GM06990 (cell line): ENCODE measurements around the gene ACP2.

ENCODE experiments used
- DNase-seq: peaks from one replicate; pipeline ENCODE4 v3.0.0-alpha.2; 2011; ENCODE audit not compliant: insufficient read length; ENCODE audit errors: extremely low read depth
- H3K27me3 ChIP-seq: replicated peaks from 2 replicates; pipeline ENCODE4 v1.6.0; 2011; ENCODE audit warnings: low read length; ENCODE audit not compliant: control insufficient read depth, insufficient read depth
- H3K36me3 ChIP-seq: 2 replicates; pipeline ENCODE4 v1.5.1; 2011; ENCODE audit warnings: low read length; ENCODE audit not compliant: control insufficient read depth, insufficient read depth
- H3K4me3 ChIP-seq: replicated peaks from 2 replicates; pipeline ENCODE4 v1.5.1; 2011; ENCODE audit warnings: low read depth, mild to moderate bottlenecking, control low read depth, low read length
- CTCF ChIP-seq: IDR thresholded peaks from 2 replicates; pipeline ENCODE4 v1.5.1; 2011; ENCODE audit warnings: low read length, control low read depth, mild to moderate bottlenecking, inconsistent platforms; ENCODE audit not compliant: insufficient read depth, poor library complexity, severe bottlenecking

Gene ACP2

GRCh38 chr11:47233051-47233450, 15.6 kb downstream of the ACP2 start:
- no peak for DNase-seq
- H3K36me3 ChIP-seq: peaks cover 29% of the 10 kb centered on the region
- no peak for TF ChIP-seq CTCF
- H3K27me3 ChIP-seq: no peaks in the 10 kb centered on the region
- no peak overlapping the region for H3K4me3 ChIP-seq

- peaks cover 10% of the 10 kb centered on the region for H3K36me3 ChIP-seq
- TF ChIP-seq CTCF: no peak
- H3K4me3 ChIP-seq: no peak overlapping the region
- no peak for DNase-seq
- no peaks in the 10 kb centered on the region for H3K27me3 ChIP-seq
These were observed 19.5 kb downstream of the ACP2 start for GRCh38 chr11:47229161-47229560.

GRCh38 chr11:47225552-47226400, 22.8 kb downstream of the ACP2 start:
- no peak for DNase-seq
- no peaks in the 10 kb centered on the region for H3K27me3 ChIP-seq
- no peak overlapping the region for H3K4me3 ChIP-seq
- peaks cover 9% of the 10 kb centered on the region for H3K36me3 ChIP-seq
- TF ChIP-seq CTCF: no peak

GRCh38 chr11:47222696-47223095, 25.9 kb downstream of the ACP2 start:
- no peak for TF ChIP-seq CTCF
- H3K4me3 ChIP-seq: no peak overlapping the region
- H3K36me3 ChIP-seq: peaks cover 12% of the 10 kb centered on the region
- H3K27me3 ChIP-seq: no peaks in the 10 kb centered on the region
- DNase-seq: no peak

- TF ChIP-seq CTCF: no peak
- no peak for DNase-seq
- H3K36me3 ChIP-seq: peaks cover 12% of the 10 kb centered on the region
- H3K27me3 ChIP-seq: no peaks in the 10 kb centered on the region
- H3K4me3 ChIP-seq: no peak overlapping the region
These were observed 28.2 kb downstream of the ACP2 start for GRCh38 chr11:47220401-47220821.
